ENCODE results near the gene UNC45B.

GRCh38 chr17:35154196-35155165 is 6.9 kb downstream of the UNC45B start:
- TF ChIP-seq POLR2A (IDR thresholded peaks at IDR 0.05; ENCODE audit: low read length) (no peak), GATA1 (IDR thresholded peaks at IDR 0.05; ENCODE audit: low read depth, low read length) (no peak)

Measured in erythroblast (primary cell).